IPS-20b (cell line): ENCODE data around the gene TNFRSF11A.
A peak's percentile ranks its signal among the peaks of the same experiment; 100 is the strongest.

Source experiments
- H3K27ac ChIP-seq: one replicate; pipeline ENCODE4 v1.5.1; 2013; ENCODE audit warnings: low read length
- H3K27me3 ChIP-seq: 2 replicates; pipeline ENCODE4 v1.6.1; 2013; ENCODE audit warnings: mild to moderate bottlenecking, low read length, inconsistent platforms; ENCODE audit not compliant: insufficient read depth
- H3K36me3 ChIP-seq: 2 replicates; pipeline ENCODE4 v1.6.1; 2013; ENCODE audit warnings: low read depth, mild to moderate bottlenecking, inconsistent platforms, low read length, moderate library complexity; ENCODE audit not compliant: insufficient read depth
- H3K4me1 ChIP-seq: 2 replicates; pipeline ENCODE4 v1.6.1; 2013; ENCODE audit warnings: mild to moderate bottlenecking, control low read depth, inconsistent platforms, low read length, moderate library complexity; ENCODE audit not compliant: insufficient read depth
- H3K4me3 ChIP-seq: 2 replicates; pipeline ENCODE4 v1.5.1; 2013; ENCODE audit warnings: mild to moderate bottlenecking, low read length, inconsistent platforms
- H3K9ac ChIP-seq: 2 replicates; pipeline ENCODE4 v1.6.1; 2013; ENCODE audit warnings: low read depth, mild to moderate bottlenecking, inconsistent platforms, low read length, moderate library complexity
- H3K9me3 ChIP-seq: 2 replicates; pipeline ENCODE4 v1.6.1; 2013; ENCODE audit warnings: mild to moderate bottlenecking, low read depth, low read length, inconsistent platforms; ENCODE audit not compliant: insufficient read depth

The TNFRSF11A gene

GRCh38 chr18:62402342-62402948 is 77.3 kb downstream of the TNFRSF11A start:
- no peaks in the 10 kb centered on the region for H3K9me3 ChIP-seq
- no peak overlapping the region for H3K27ac ChIP-seq
- H3K9ac ChIP-seq, result no peak overlapping the region
- peaks cover 4% of the 10 kb centered on the region; the same call in 1 of the 2 replicates for H3K4me1 ChIP-seq
- no peaks in the 10 kb centered on the region for H3K27me3 ChIP-seq
- no peaks in the 10 kb centered on the region for H3K36me3 ChIP-seq
- H3K4me3 ChIP-seq, result no peak overlapping the region

GRCh38 chr18:62403120-62403519 is 78.0 kb downstream of the TNFRSF11A start:
- peaks cover 4% of the 10 kb centered on the region; the same call in 1 of the 2 replicates for H3K4me1 ChIP-seq

GRCh38 chr18:62404881-62405280 is 79.8 kb downstream of the TNFRSF11A start:
- H3K36me3 ChIP-seq, result no peaks in the 10 kb centered on the region
- no peak overlapping the region for H3K27ac ChIP-seq
- no peaks in the 10 kb centered on the region for H3K27me3 ChIP-seq
- no peak overlapping the region for H3K9ac ChIP-seq
- no peaks in the 10 kb centered on the region; the same call in 1 of the 2 replicates for H3K9me3 ChIP-seq
- H3K4me3 ChIP-seq, result no peak overlapping the region
- H3K4me1 ChIP-seq, result peaks cover 1% of the 10 kb centered on the region; the same call in 1 of the 2 replicates

More at GRCh38 chr18:62403120-62403519, 78.0 kb downstream of the TNFRSF11A start:
- no peak overlapping the region for H3K9ac ChIP-seq
- no peak overlapping the region for H3K4me3 ChIP-seq
- H3K27ac ChIP-seq, result no peak overlapping the region
- no peaks in the 10 kb centered on the region for H3K27me3 ChIP-seq
- H3K36me3 ChIP-seq, result no peaks in the 10 kb centered on the region
- no peaks in the 10 kb centered on the region for H3K9me3 ChIP-seq

GRCh38 chr18:62407660-62408059 is 82.5 kb downstream of the TNFRSF11A start:
- H3K9ac ChIP-seq, result no peak overlapping the region
- H3K27ac ChIP-seq, result no peak overlapping the region
- no peaks in the 10 kb centered on the region for H3K27me3 ChIP-seq
- no peaks in the 10 kb centered on the region; the same call in 1 of the 2 replicates for H3K9me3 ChIP-seq
- H3K36me3 ChIP-seq, result no peaks in the 10 kb centered on the region
- no peak overlapping the region for H3K4me3 ChIP-seq
- no peaks in the 10 kb centered on the region for H3K4me1 ChIP-seq

DNA sequence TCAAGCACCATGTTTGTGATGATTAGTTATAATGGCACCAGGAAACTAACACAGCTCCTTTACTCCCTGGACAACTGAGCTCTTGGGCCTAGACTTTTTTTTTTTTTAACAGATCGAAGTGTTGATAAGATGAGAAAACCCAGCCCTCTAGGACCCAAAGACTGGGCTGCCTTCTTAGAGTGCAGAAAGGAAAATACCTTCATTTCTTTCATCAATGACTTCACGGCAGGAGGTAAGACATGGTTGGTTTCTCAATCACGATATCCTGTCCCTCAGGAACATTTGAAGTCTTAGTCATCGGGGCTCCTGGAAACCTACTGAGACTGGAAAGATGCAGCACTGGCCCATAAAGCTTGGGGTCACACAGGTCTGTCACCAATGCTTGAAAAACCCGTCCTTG is 84.7 kb downstream of the TNFRSF11A start:
- no peaks in the 10 kb centered on the region; the same call in 1 of the 2 replicates for H3K9me3 ChIP-seq
- H3K27ac ChIP-seq, result no peak overlapping the region
- H3K9ac ChIP-seq, result no peak overlapping the region
- no peaks in the 10 kb centered on the region for H3K27me3 ChIP-seq
- H3K4me3 ChIP-seq, result no peak overlapping the region
- no peaks in the 10 kb centered on the region for H3K36me3 ChIP-seq
- no peaks in the 10 kb centered on the region for H3K4me1 ChIP-seq

- no peaks in the 10 kb centered on the region for H3K4me1 ChIP-seq
Observed at GRCh38 chr18:62412231-62412979, 87.3 kb downstream of the TNFRSF11A start.

GRCh38 chr18:62413206-62413605 is 88.1 kb downstream of the TNFRSF11A start:
- no peak overlapping the region for H3K4me3 ChIP-seq
- no peak overlapping the region for H3K9ac ChIP-seq
- H3K4me1 ChIP-seq, result no peaks in the 10 kb centered on the region
- H3K27ac ChIP-seq, result no peak overlapping the region
- H3K9me3 ChIP-seq, result no peaks in the 10 kb centered on the region; the same call in 1 of the 2 replicates
- H3K36me3 ChIP-seq, result no peaks in the 10 kb centered on the region
- H3K27me3 ChIP-seq, result no peaks in the 10 kb centered on the region

More at GRCh38 chr18:62412231-62412979, 87.3 kb downstream of the TNFRSF11A start:
- Histone ChIP-seq H3K27me3 (no peaks in the 10 kb centered on the region), H3K4me3 (no peak overlapping the region), H3K9me3 (no peaks in the 10 kb centered on the region; the same call in 1 of the 2 replicates), H3K9ac (no peak overlapping the region), H3K36me3 (no peaks in the 10 kb centered on the region), H3K27ac (no peak overlapping the region)

GRCh38 chr18:62418258-62418657 is 93.1 kb downstream of the TNFRSF11A start:
- no peak overlapping the region for H3K27ac ChIP-seq
- H3K27me3 ChIP-seq, result no peaks in the 10 kb centered on the region
- no peak overlapping the region for H3K4me3 ChIP-seq
- H3K4me1 ChIP-seq, result no peaks in the 10 kb centered on the region
- no peaks in the 10 kb centered on the region for H3K36me3 ChIP-seq
- no peak overlapping the region for H3K9ac ChIP-seq
- H3K9me3 ChIP-seq, result no peaks in the 10 kb centered on the region

DNA sequence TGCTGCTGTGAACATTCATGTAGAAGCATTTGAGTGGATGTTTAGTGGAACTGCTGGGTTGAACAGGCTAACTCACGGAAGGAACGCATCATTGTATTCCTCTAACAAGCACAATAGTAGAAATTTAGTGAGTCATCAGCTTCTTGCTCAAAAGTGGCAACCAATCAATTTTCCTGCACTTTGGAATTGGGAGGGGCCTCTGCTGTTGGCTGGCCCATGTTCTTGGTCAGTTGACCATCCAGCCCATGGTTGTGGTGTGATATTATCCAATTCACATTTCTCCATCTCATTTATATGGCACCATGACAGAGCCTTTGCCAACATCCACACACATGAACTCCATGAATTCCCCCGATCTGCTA is 95.0 kb downstream of the TNFRSF11A start:
- Histone ChIP-seq H3K4me1 (no peaks in the 10 kb centered on the region; the same call in 1 of the 2 replicates), H3K36me3 (no peaks in the 10 kb centered on the region), H3K27me3 (no peaks in the 10 kb centered on the region), H3K4me3 (no peak overlapping the region), H3K9me3 (no peaks in the 10 kb centered on the region), H3K27ac (no peak overlapping the region), H3K9ac (no peak overlapping the region)

DNA sequence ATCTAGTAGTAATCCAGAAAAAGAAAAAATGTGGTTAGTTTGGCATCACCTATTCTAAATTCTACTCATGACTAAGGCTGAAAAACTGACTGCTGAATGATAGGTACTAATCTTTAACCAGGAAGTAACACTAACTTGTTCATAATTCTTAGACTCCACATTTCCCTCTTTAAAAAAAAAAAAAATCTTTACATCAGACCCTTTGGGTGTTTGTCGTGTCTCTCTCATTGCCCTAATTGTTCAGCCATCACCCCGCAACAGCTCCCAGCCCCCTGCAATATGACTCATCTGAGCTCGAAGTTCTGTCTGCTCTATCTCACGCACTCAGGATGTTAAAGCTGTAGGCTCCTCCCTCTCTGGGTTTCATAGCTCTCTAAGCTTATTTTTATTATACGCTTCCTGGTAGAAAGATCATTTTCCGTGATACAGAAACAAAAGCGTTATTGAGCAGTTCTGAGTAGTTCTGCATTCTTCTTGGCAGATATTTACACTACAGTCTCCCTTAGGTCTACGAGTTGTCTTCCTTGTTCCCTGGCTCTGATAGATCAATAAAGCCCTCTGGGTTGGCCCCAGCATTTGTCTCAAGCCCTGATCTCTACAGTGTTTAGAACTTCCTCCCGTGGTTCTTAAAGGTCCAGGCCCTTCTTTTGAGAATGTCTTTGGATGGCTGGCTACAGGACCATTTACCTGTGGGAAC is 95.6 kb downstream of the TNFRSF11A start:
- Histone ChIP-seq H3K9me3 (no peaks in the 10 kb centered on the region), H3K27ac (no peak overlapping the region), H3K9ac (no peak overlapping the region), H3K4me3 (no peak overlapping the region), H3K36me3 (no peaks in the 10 kb centered on the region), H3K4me1 (no peaks in the 10 kb centered on the region; the same call in 1 of the 2 replicates), H3K27me3 (no peaks in the 10 kb centered on the region)

DNA sequence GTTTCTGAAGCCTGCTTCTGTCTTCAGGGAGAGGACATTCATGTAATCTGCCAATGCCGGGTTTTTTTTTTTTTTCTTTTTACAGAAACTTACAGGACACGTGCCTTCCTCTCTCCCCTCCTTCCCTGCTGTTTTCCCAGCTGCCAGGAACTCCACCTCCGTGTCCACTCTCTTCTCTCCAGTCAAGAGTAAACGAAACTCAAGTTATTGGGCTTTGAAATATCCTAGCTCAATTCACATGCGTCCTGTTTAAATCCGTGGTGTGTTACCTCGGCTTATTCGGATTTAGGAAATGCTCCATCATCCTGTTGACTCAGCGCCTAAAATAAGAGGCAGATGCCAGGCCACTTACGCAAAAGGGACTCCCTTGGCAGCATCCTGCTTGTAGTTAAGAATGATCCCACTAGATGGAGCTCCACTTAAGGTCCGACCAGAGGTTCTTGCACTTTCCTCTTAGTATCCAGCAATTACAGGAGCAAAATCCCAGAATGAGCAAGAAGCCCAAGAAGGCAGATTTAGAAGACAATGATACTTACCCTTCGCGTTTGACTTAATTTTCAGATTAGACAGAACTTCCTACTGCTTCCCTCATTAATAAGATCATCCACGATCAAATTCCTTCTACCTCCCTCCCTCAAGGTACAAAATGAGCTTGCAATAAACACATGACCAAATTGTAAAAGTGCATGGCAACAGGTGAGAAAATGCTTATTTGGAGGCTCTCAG is 100.5 kb downstream of the TNFRSF11A start:
- Histone ChIP-seq H3K4me3 (peak overlapping the region; percentile 62), H3K27me3 (no peaks in the 10 kb centered on the region), H3K27ac (no peak overlapping the region), H3K4me1 (peaks cover 3% of the 10 kb centered on the region), H3K36me3 (no peaks in the 10 kb centered on the region), H3K9ac (peak overlapping the region; percentile 44; the same call in 1 of the 2 replicates), H3K9me3 (peaks cover 5% of the 10 kb centered on the region; the same call in 1 of the 2 replicates)
